ENCODE results near the gene PRAC2. TPM values are rescaled to one million over a fixed set of nuclear protein-coding genes. Genes with fewer than 3 reads are reported as not detected.

PRAC2 gene
- total and polyA plus RNA-seq, 2 of the 13 experiments (the other 11 are each of a cell fraction or from before 2014, with no cell fraction given) = not detected

- no peak for TF ChIP-seq ZNF136 (CRISPR knock-in tag; IDR thresholded peaks at IDR 0.05; ENCODE audit: low read depth)
- no peak for TF ChIP-seq BRD4 (CRISPR knock-in tag; IDR thresholded peaks at IDR 0.05)
- TF ChIP-seq RAD51 (IDR thresholded peaks at IDR 0.05; ENCODE audit: borderline replicate concordance) = no peak
- no peak for TF ChIP-seq ZNF619 (CRISPR knock-in tag; IDR thresholded peaks at IDR 0.05)
- no peak for TF ChIP-seq ZNF782 (CRISPR knock-in tag; IDR thresholded peaks at IDR 0.05; ENCODE audit: borderline replicate concordance)
- no peak for TF ChIP-seq NR2F2 (IDR thresholded peaks at IDR 0.05; ENCODE audit: borderline replicate concordance, low read depth)
- no peak for TF ChIP-seq ZNF710 (CRISPR knock-in tag; IDR thresholded peaks at IDR 0.05; ENCODE audit: borderline replicate concordance)
- no peak for TF ChIP-seq GMEB2 (CRISPR knock-in tag; IDR thresholded peaks at IDR 0.05; ENCODE audit: low read depth)
Observed at GRCh38 chr17:48723423-48724250, 652 bp downstream of the PRAC2 start (continued).

Measured in HepG2 (cell line).